T follicular helper cell (primary cell): ENCODE measurements around the gene PRKN.

ENCODE experiments used
- DNase-seq: peaks from one replicate; pipeline ENCODE4 v3.0.0-alpha.2; 2020; ENCODE audit warnings: low read depth

The PRKN gene

DNA sequence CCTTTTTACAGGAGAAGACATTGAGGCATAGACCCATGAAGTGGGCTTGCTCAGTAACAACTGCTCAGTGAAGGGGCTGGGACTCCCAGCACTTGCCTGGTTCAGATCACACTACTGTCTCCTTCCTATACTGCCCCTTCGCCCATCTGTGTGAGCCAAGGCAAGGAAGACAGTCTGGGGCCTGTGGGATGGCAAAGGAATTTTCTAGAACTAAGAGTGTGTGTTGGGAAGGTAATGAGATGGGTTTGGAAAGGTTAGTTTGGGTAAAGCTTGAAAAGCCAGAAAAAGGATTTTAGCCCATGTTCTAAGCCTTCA is 1240.4 kb downstream of the PRKN start:
- no peak for DNase-seq

DNA sequence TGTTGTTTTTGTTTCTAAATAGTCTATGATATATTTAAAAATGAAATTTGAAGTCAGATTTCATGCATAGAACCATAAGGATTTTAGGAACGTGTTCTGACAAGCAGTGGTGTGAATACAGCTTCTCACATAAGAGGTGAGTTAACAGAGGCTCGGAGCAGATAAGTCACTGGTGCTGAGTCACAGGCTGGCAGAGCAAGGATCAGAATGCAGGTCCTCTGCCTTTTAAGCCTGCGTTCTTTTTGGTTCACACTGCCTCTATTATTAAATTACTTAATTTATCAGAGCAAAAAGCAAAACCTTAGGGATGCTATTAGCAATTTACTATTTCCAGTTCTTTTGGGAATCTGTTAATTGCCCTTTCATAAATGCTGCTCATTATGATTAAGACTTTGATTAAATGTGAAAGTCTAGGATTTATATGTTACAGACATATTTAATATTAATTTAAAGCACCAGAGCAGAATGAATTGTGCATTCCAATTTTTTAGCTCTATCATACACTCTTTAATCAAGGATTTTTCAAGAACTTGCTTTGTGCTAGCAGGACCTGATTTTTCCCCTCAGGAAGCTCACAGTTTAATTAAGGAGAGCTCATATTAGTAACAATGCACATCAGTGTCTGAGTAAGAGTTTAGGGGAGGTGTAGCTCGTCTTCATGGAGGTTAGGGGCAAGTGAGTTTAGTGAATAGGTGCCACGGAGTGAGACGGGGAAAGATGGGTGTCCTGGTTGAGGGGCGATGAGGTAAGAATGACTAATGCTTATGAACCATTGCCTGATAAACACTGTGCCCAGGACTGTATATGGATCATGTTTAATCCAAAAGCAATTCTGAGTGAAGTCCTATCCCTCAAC is 1241.0 kb downstream of the PRKN start:
- DNase-seq: no peak

- no peak for DNase-seq
These were observed 1245.1 kb downstream of the PRKN start for GRCh38 chr6:161482517-161482858.

DNA sequence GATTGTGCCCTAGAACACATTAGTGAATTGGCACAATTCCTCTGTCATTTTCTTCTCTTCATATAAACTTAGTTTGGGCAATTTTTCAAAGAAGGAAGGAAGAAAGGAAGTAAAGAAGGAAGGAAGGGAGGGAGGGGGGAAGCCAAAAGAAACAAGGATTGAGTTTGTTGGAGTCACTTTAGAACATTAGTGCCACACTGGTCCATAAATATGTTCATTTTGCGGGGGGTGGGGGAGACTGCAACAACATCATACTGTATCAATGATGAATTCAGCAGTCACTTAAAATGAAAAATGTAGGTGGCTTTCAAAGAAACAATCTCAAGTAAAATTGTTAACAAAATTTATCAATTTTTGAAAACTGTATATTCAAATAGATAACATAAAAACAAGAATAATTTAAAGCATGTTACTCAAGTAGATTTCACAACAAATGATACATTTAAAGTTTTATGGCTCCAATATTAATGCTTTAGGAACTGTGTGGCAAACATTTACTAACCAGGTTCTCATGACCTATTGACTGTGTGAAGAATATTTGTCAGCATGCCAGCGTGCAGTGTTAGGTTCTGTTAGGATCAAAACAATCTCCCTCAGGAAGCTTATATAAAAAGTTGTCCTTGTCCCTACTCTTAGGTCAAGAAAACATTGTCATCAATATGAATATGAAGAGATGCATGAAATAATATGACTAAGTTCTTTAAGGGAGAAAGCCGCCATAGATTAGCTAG is 1245.6 kb downstream of the PRKN start:
- DNase-seq: no peak

GRCh38 chr6:161480421-161481155 is 1247.0 kb downstream of the PRKN start:
- DNase-seq: no peak

- no peak for DNase-seq
These were observed 1248.2 kb downstream of the PRKN start for GRCh38 chr6:161479376-161479775.

GRCh38 chr6:161477876-161478425 is 1249.6 kb downstream of the PRKN start:
- no peak for DNase-seq

GRCh38 chr6:161476711-161477110 is 1250.9 kb downstream of the PRKN start:
- no peak for DNase-seq

DNA sequence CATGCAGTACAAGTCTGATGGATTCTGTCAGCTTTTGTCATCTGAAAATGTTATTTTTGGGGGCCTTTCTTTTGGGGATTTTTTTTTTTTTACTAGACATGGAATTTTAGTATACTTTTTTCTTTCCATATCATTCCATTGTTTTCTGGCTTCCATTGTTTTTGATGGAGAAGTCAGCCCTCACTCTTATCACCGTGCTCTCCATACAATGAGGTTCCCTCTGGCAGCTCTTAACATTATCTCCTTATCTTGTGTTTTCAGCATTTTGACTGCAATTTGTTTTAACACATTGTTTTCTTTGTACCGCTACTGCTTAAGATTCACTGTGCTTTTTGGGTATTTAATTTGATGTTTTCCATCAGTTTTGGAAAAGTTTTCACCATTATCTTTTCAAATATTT is 1262.2 kb downstream of the PRKN start:
- DNase-seq: no peak

DNA sequence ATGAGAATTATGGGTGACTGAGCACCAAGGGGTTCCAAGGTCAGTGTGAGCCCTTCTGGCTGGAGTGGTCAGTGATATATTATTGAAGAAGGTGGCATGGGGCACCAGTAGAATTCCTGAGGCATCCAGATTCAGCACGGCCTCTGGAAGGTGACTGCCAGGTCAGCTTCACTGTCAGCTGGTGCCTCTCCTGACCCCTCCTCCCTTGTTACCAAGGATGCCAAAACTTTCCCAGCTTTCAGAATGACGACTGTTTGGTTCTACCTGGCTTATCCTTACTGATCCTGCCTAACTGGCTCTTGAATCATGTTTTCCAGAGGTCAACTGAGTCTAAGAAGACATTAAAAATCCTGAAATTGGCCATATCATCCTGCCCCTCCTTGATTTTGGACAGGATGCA is 1264.5 kb downstream of the PRKN start:
- DNase-seq: no peak

- no peak for DNase-seq
These were observed 1265.4 kb downstream of the PRKN start for GRCh38 chr6:161462148-161462547.

DNA sequence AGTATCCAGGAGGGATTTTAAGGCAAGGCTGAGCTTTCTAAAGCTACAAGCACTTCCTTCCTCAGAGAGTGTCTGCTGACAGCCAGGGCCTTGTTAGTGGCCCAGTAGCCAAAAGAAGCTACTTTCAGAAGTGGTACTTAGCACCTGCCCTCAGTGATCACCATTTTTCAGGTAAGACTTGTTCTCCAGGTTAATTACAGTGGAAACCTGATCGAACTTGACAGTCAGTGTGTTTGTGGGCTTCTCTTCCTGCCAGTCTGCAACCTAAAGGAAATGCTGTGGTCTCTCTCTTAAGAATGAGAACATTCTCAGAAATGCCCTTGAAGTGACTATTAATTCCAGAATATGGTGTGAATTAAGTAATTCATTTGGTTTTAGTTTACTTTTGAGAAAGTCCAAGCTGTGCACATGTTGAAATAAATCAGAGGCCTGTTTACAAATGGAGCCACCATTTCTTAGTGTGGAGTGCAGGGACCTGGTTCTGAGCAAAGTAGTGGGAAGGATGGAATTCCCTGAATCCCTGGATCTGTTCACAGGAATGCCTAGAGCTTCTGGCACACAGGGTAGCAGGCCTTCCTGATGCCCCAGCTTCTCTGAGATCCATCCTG is 1268.5 kb downstream of the PRKN start:
- DNase-seq: no peak

DNA sequence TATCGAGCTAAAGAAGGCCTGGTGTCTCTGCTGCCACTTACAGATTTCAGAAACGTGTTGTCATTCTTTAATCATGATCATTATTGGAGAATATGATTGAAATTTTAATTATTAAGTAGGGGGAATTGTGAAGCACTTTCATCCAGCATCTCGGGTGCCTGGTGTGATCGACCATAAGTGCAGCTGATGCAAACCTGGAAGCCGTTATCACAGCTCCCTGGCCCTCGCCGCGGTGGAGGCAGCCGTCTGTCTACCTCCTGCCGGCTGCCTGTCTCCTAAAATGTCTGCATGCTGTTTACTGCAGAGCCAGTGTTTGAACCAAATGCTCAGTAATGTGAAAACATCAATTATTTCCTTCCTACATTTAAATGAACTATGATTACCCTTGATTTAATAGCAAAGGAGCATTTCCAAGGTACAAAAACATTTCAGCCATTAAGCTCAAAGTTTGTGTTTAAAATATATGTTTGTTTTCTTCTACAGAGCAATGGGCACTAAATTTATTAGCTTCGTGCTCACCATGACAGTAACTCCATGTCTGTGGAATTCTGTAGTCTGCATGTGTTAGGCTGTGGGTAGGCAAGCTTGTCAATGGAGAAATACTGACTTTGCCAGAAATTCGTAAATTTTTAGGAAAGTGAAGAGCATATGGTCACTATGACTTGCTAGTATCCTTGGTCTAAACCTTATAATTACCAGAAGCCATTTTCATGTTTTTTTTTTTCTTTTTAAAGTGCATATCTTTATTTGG is 1269.2 kb downstream of the PRKN start:
- no peak for DNase-seq

- DNase-seq: no peak
These were observed 1271.7 kb downstream of the PRKN start for GRCh38 chr6:161455848-161456247.

DNA sequence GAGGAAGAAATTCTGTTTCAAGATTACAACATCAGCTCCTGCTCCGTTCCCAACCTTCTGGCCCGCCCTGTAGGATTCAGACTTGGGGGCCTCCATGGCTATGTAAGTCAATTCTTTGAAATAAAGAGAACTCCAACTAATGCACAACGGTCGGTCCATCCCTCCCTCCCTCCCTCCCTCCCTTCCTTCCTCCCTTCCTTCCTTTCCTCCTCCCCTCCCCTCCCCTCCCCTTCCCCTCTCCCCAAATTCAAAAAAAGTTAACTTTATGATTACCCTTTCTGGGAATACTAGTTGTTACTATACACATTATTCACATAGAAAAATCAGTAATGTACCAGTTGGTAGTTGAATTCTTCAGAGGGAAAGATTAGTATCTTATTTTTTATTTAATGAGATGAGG is 1274.0 kb downstream of the PRKN start:
- DNase-seq: no peak

GRCh38 chr6:161452241-161452640 is 1275.3 kb downstream of the PRKN start:
- no peak for DNase-seq

GRCh38 chr6:161449521-161449920 is 1278.0 kb downstream of the PRKN start:
- DNase-seq: no peak

- no peak for DNase-seq
These were observed 1280.6 kb downstream of the PRKN start for GRCh38 chr6:161446949-161447348.

DNA sequence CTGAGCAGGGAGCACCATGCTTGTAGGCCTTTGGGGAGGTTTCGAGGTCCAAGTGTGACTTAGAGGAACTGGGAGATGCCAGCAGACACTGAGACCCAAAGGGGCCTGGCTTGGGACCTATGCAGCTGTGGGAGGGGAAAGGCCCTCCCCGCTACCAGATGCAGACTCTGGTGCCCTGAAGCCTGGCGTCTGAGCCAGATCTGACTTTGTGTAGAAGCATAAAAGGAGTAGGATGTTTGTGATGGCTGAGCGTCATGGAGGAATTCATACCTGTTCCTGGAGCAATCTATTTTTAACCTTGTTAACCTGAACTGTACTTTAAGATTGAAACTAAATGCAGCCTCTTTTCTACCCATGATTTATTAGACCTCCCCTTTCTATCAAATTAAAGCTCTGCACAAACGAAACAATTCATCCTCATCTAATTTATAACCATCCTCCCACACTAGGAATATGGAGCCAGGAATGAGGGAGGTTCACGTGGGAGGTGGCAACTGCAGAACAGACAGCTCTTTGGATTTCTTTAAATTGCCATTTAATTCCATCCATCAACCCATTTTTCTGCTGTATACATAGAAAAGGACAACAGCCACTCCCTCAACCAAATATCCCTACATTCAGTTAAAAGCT is 1281.2 kb downstream of the PRKN start:
- no peak for DNase-seq

DNA sequence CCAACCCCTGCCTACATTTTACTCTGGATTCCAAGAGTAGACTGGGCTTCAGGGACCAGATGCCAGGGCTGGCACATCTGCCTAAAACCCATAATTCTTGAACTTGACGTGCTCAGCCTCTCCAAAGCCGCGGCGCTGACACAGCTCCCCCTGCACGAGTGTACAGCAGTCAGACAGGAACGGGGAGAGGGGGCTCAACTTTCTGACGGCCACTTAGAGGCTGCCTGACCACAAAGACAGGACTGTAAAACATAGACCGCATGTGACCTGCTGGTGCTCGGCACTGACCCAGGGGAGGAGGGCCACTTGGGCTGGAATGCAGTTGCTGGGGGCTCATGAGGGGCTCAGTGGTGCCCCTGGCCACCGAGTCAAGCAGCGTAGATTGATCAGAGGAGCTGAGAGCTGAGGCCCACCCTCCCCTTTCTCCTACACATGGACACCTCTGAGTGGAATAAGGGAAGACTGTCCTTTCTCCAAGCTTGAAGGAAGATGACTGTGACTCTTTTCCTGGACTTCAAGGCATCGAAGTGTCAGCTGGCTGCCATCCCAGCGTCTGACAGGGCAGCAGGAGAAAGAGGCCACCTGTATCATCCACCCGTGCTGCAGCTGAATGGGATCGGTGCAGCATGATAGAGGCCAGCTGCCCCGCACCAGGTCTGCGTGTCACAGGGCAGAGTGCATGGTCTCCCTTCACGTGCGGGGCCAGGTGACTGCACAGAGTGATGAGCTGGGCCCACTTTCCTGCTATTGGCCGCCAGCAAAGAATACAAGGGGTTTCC is 1282.4 kb downstream of the PRKN start:
- DNase-seq: no peak
